Immature natural killer cell (primary cell): ENCODE measurements around the gene MTIF2. TPM values are rescaled to one million over a fixed set of nuclear protein-coding genes. Genes with fewer than 3 reads are reported as not detected.
"Not testable (repeated sequence)": the region's sequence is repeated elsewhere in the genome, so short reads cannot be mapped to it uniquely, and the experiment has no call there.

Experiments used
- DNase-seq, 3 donors: peaks; one replicate each; pipeline ENCODE4 v3.0.0; 2022; ENCODE audit warnings: mixed read lengths in 1 of 3
- H3K27ac Mint-ChIP-seq, 6 donors: one replicate each; pipeline ENCODE4 v1.8.0; 2020; ENCODE audit warnings: mixed read lengths in 6 of 6, mild to moderate bottlenecking in 5 of 6, inconsistent platforms in 4 of 6, moderate library complexity in 3 of 6
- H3K27me3 Mint-ChIP-seq, 3 donors: one replicate each; pipeline ENCODE4 v1.8.0; 2020 to 2021; ENCODE audit warnings: low read depth in 3 of 3, mild to moderate bottlenecking in 3 of 3, mixed read lengths in 3 of 3, moderate library complexity in 3 of 3, inconsistent platforms in 1 of 3
- H3K36me3 Mint-ChIP-seq, 3 donors: one replicate each; pipeline ENCODE4 v1.8.0; 2020; ENCODE audit warnings: mixed read lengths in 3 of 3, inconsistent platforms in 2 of 3, mild to moderate bottlenecking in 2 of 3
- H3K4me1 Mint-ChIP-seq, 2 donors: one replicate each; pipeline ENCODE4 v1.8.0; 2020; ENCODE audit warnings: inconsistent platforms in 2 of 2, mild to moderate bottlenecking in 2 of 2, mixed read lengths in 2 of 2, moderate library complexity in 1 of 2
- H3K4me3 Mint-ChIP-seq, 5 donors: one replicate each; pipeline ENCODE4 v1.8.0; 2020; ENCODE audit warnings: mild to moderate bottlenecking in 5 of 5, mixed read lengths in 5 of 5, inconsistent platforms in 3 of 5, moderate library complexity in 3 of 5
- H3K9me3 Mint-ChIP-seq, 6 donors: one replicate each; pipeline ENCODE4 v1.8.0; 2020; ENCODE audit warnings: mild to moderate bottlenecking in 6 of 6, mixed read lengths in 6 of 6, inconsistent platforms in 4 of 6, moderate library complexity in 3 of 6
- polyA plus RNA-seq, 3 donors: library from polyadenylated mRNA; unstranded; fragments of 300-500 nt; fragmentation: Illumina TruSeq; gene quantifications; one replicate each; pipeline ENCODE4 v1.2.3, GENCODE V29; 2021

The MTIF2 gene
- polyA plus RNA-seq, 3 donors from 2014 or later: 5.2 to 17.7 (median 10.6) TPM

DNA sequence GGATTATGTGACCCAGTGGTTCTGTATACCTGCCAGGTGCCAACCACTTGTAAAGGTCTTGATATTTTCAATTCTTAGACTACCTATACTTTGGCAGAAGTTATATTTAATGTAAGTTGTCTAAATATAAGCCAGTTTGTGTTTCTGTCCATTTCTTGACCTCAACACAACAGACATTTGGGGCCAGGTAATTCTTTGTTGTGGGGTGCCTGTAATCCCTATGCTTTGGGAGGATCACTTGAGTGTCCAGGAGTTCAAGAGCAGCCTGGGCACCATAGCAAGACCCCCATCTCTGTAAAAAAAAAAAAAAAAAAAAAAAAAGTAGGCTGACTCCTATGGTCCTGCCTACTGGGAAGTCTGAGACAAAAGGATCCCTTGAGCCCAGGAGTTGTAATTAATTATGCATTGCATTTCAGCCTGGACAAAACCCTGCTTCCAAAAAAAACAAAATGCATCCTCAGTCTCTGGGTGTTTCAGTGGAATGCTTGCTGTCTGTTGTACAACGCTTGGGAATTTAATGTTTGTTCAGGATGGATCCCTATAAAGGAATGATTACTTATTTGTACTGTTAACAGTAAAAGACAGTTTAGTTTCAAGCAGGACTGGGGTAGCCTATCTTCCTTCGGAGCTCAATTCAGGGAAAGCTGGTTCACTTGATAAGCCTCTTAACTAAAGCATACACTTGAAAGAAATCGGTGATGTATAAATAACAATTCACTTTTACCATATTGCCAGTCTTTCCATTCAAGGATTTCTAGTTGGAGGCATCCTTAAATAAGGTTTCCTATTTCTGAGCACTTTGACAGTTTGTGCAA is 33.1 kb downstream of the MTIF2 start:
- no peaks in the 10 kb centered on the region for H3K9me3 Mint-ChIP-seq
- DNase-seq: no peak
- peaks cover 6 to 22% (median 11%) of the 10 kb centered on the region in 3 donors for H3K36me3 Mint-ChIP-seq
- peaks cover 13 to 17% (median 16%) of the 10 kb centered on the region in 3 donors for H3K27me3 Mint-ChIP-seq
- H3K4me3 Mint-ChIP-seq: no peak overlapping the region
- peaks cover 28 to 49% of the 10 kb centered on the region in 2 donors for H3K4me1 Mint-ChIP-seq
- peak overlapping the region in 3 of 6 donors; percentile 34 to 100 (median 62) for H3K27ac Mint-ChIP-seq

DNA sequence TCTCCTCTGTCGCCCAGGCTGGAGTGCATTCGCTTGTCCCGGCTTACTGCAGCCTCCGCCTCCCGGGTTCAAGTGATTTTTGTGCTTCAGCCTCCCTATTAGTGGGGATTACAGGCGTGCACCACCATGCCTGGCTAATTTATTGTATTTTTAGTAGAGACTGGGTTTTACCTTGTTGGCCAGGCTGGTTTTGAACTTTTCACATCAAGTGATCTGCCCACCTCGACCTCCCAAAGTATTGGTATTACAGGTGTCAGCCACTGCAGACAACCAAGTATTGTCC is 35.4 kb downstream of the MTIF2 start:
- peaks cover 13 to 20% (median 16%) of the 10 kb centered on the region in 3 donors for H3K27me3 Mint-ChIP-seq
- H3K9me3 Mint-ChIP-seq: no peaks in the 10 kb centered on the region
- peak overlapping the region; percentile 98 to 100 (median 100) for H3K4me3 Mint-ChIP-seq
- DNase-seq: no peak
- H3K36me3 Mint-ChIP-seq: peaks cover under 1 to 13% (median 5%) of the 10 kb centered on the region in 3 donors
- H3K27ac Mint-ChIP-seq: peak overlapping the region; percentile 93 to 100 (median 99)
- H3K4me1 Mint-ChIP-seq: peaks cover 39 to 66% of the 10 kb centered on the region in 2 donors

DNA sequence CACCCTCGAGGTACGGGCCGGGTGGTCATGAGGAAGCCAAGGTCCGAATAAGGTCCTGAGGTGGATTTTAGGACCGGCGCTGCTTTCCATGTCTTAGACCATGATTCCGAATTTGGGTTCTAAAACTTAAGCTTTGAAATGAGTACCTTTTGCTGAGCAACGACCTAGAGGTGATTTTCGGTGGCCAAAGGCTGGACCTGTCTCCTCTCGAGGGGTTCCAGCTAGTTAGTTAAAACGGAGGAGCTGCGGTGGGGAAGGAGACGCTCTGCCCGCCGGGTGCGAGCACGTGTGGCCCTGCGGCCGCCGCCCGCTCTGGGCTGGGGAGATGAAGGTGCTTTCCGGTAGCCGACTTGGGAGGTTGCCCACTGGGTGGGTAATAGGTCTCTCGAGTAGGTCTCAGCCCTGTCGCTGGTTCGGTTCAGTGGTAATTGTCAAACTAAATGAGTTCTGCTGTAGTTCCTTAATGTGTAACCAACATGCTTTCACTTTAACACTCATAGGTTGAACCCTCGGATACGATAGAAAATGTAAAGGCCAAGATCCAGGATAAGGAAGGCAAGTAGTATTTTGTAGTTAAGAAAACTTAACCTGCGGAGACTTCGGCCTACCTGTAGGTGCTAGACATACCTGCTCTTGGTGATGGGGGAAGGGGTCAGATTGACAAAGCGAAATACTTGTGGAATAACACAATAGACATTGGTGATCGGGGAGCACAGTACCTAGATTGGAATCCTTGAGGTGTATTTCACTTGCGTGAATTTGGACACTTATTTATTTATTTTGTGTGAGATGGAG is 36.0 kb downstream of the MTIF2 start:
- peak; percentile 69 to 74 (median 71) for DNase-seq
- H3K36me3 Mint-ChIP-seq: peaks cover 0 to 12% (median 4%) of the 10 kb centered on the region in 3 donors
- H3K4me1 Mint-ChIP-seq: peaks cover 44 to 71% of the 10 kb centered on the region in 2 donors
- H3K9me3 Mint-ChIP-seq: no peaks in the 10 kb centered on the region
- H3K4me3 Mint-ChIP-seq: peak overlapping the region; percentile 98 to 100 (median 100)
- H3K27ac Mint-ChIP-seq: peak overlapping the region; percentile 93 to 100 (median 99)
- H3K27me3 Mint-ChIP-seq: peaks cover 13 to 20% (median 16%) of the 10 kb centered on the region in 3 donors

- Mint-ChIP-seq H3K9me3 (no peaks in the 10 kb centered on the region), H3K36me3 (peaks cover 0 to 12% (median 4%) of the 10 kb centered on the region in 3 donors), H3K27me3 (peaks cover 13 to 20% (median 16%) of the 10 kb centered on the region in 3 donors), H3K27ac (peak within 1 kb of the TSS; percentile 93 to 100 (median 99)), H3K4me1 (peaks cover 49 to 77% of the 10 kb centered on the region in 2 donors), H3K4me3 (peak within 1 kb of the TSS; percentile 98 to 100 (median 100))
- DNase-seq: peak; percentile 94
These were observed 36.8 kb downstream of the MTIF2 start, which contains the start of the genes CLHC1 and RPS27A for GRCh38 chr2:55232084-55232862. TSS of gene CLHC1 (minus strand) at chr2:55232293. CDS start at chr2:55222411, 9,882 bp downstream. TSS of gene RPS27A (plus strand) at chr2:55232688. CDS start at chr2:55232825, 137 bp downstream.

GRCh38 chr2:55231546-55232083 is 37.4 kb downstream of the MTIF2 start:
- Mint-ChIP-seq H3K9me3 (no peaks in the 10 kb centered on the region), H3K36me3 (peaks cover 0 to 12% (median 4%) of the 10 kb centered on the region in 3 donors), H3K27ac (peak overlapping the region; percentile 93 to 100 (median 99))

DNA sequence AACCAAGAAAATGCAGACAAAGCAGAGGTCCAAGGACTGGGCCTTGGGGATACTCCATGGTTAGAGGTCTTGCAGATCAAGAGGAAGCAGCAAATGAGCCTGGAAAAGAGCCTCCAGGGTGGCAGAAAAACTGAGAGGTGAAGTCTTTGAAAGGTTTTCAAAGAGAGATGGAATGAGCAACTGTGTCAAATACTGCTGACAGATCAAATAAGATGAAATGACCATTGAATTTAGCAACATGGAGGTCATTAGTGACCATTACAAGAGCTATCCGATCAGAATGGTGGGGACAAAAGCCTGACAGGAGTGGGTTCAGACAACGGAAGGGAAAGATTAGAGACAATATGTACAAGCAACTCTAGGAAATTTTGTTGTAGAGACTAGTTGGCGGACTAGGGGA is 38.5 kb downstream of the MTIF2 start:
- Mint-ChIP-seq H3K36me3 (peaks cover 0 to 10% (median 4%) of the 10 kb centered on the region in 3 donors), H3K9me3 (no peaks in the 10 kb centered on the region), H3K27me3 (peaks cover 13 to 20% (median 16%) of the 10 kb centered on the region in 3 donors), H3K27ac (peak overlapping the region in 5 of 6 donors; percentile 47 to 93 (median 74)), H3K4me3 (peak overlapping the region; percentile 49 to 100 (median 98)), H3K4me1 (peaks cover 49 to 74% of the 10 kb centered on the region in 2 donors)
- no peak for DNase-seq

More at GRCh38 chr2:55231546-55232083, 37.4 kb downstream of the MTIF2 start:
- no peak for DNase-seq
- Mint-ChIP-seq H3K4me3 (peak overlapping the region; percentile 98 to 100 (median 100)), H3K27me3 (peaks cover 13 to 20% (median 16%) of the 10 kb centered on the region in 3 donors), H3K4me1 (peaks cover 49 to 77% of the 10 kb centered on the region in 2 donors)

DNA sequence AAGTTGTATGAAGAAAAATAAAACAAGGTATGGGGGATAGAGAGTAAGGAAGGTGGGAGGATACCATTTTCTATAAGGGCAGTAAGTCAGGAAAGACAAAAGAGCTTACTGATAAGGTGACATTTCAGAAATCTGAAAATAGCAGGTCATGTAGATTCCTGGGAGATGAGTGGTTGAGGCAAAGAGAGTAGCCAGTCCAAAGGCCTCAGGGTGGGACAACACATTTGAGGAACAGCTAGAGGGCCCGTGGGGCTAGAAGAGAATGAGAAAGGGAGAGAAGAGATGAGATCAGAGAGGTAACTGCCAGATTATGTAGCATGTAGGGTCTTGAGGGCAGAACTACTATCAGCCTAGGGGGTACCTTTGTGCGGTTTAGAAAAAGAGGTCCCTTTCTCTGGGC is 39.8 kb downstream of the MTIF2 start:
- DNase-seq: no peak
- no peaks in the 10 kb centered on the region for H3K9me3 Mint-ChIP-seq
- peaks cover 13 to 23% (median 16%) of the 10 kb centered on the region in 3 donors for H3K27me3 Mint-ChIP-seq
- H3K36me3 Mint-ChIP-seq: peaks cover 0 to 7% (median 4%) of the 10 kb centered on the region in 3 donors
- peaks cover 43 to 61% of the 10 kb centered on the region in 2 donors for H3K4me1 Mint-ChIP-seq
- H3K27ac Mint-ChIP-seq: peak overlapping the region in 4 of 6 donors; percentile 10 to 32 (median 28)
- peak overlapping the region in 2 of 5 donors; percentile 30 to 52 for H3K4me3 Mint-ChIP-seq

- Mint-ChIP-seq H3K36me3 (peaks cover 0 to 2% (median 2%) of the 10 kb centered on the region in 3 donors), H3K4me3 (no peak overlapping the region), H3K4me1 (peaks cover 35 to 51% of the 10 kb centered on the region in 2 donors), H3K27me3 (peaks cover 11 to 21% (median 12%) of the 10 kb centered on the region in 3 donors), H3K9me3 (no peaks in the 10 kb centered on the region), H3K27ac (peak overlapping the region; percentile 1 to 25 (median 10))
- DNase-seq: no peak
These were observed 40.8 kb downstream of the MTIF2 start for GRCh38 chr2:55228226-55228563.

GRCh38 chr2:55227437-55228225 is 41.4 kb downstream of the MTIF2 start:
- not testable (repeated sequence) for DNase-seq, H3K4me3 Mint-ChIP-seq, H3K36me3 Mint-ChIP-seq, H3K9me3 Mint-ChIP-seq
- peaks cover 5 to 16% (median 7%) of the 10 kb centered on the region in 3 donors for H3K27me3 Mint-ChIP-seq
- H3K27ac Mint-ChIP-seq: peak overlapping the region; percentile 1 to 20 (median 10)
- peaks cover 36 to 50% of the 10 kb centered on the region in 2 donors for H3K4me1 Mint-ChIP-seq

GRCh38 chr2:55225481-55226020 is 43.5 kb downstream of the MTIF2 start:
- DNase-seq: no peak
- H3K4me1 Mint-ChIP-seq: peaks cover 30 to 38% of the 10 kb centered on the region in 2 donors
- H3K9me3 Mint-ChIP-seq: no peaks in the 10 kb centered on the region
- H3K27ac Mint-ChIP-seq: peak overlapping the region in 4 of 6 donors; percentile 7 to 27 (median 16)
- no peaks in the 10 kb centered on the region for H3K36me3 Mint-ChIP-seq
- H3K4me3 Mint-ChIP-seq: peak overlapping the region in 2 of 5 donors; percentile 1 to 36
- H3K27me3 Mint-ChIP-seq: peaks cover 0 to 3% (median 0%) of the 10 kb centered on the region in 3 donors

- DNase-seq: no peak
- Mint-ChIP-seq H3K4me3 (peak overlapping the region in 2 of 5 donors; percentile 81 to 85), H3K36me3 (no peaks in the 10 kb centered on the region), H3K4me1 (peaks cover 24 to 31% of the 10 kb centered on the region in 2 donors), H3K27me3 (peaks cover 0 to 3% (median 0%) of the 10 kb centered on the region in 3 donors), H3K9me3 (no peaks in the 10 kb centered on the region), H3K27ac (peak overlapping the region in 5 of 6 donors; percentile 32 to 82 (median 40))
These were observed 44.2 kb downstream of the MTIF2 start for GRCh38 chr2:55224761-55225261.
